Dendritic cell treated with granulocyte-macrophage colony-stimulating factor and Interleukin-4, amounts not matched to agents 40 ng/mL and 50 ng/mL, for 4 days (primary cell): ENCODE data around the gene SIRPB2.

Experiments used
- H3K27ac Mint-ChIP-seq: one replicate; pipeline ENCODE4 v1.8.0; 2022; ENCODE audit warnings: mild to moderate bottlenecking, mixed read lengths
- H3K27me3 Mint-ChIP-seq: one replicate; pipeline ENCODE4 v1.8.0; 2022; ENCODE audit warnings: mild to moderate bottlenecking, mixed read lengths
- H3K36me3 Mint-ChIP-seq: one replicate; pipeline ENCODE4 v1.8.0; 2022; ENCODE audit warnings: low read depth, mixed read lengths
- H3K4me1 Mint-ChIP-seq: one replicate; pipeline ENCODE4 v1.8.0; 2022; ENCODE audit warnings: low read depth, mixed read lengths
- H3K4me3 Mint-ChIP-seq: one replicate; pipeline ENCODE4 v1.8.0; 2022; ENCODE audit warnings: mild to moderate bottlenecking, moderate library complexity, mixed read lengths
- H3K9me3 Mint-ChIP-seq: one replicate; pipeline ENCODE4 v1.8.0; 2022; ENCODE audit warnings: mixed read lengths
- intact Hi-C: fragments of 100-400 bp; cut with micrococcal nuclease; formaldehyde crosslinking; loops from one replicate; pipeline ENCODE4 v1.15.0; 2022

Gene SIRPB2

GRCh38 chr20:1473246-1474220 is 17.7 kb downstream of the SIRPB2 start:
- Mint-ChIP-seq H3K27ac (peak overlapping the region; percentile 77), H3K4me1 (peaks cover 66% of the 10 kb centered on the region), H3K27me3 (no peaks in the 10 kb centered on the region), H3K36me3 (peaks cover 85% of the 10 kb centered on the region), H3K4me3 (no peak overlapping the region), H3K9me3 (no peaks in the 10 kb centered on the region)
- intact Hi-C loops: no loop called here

DNA sequence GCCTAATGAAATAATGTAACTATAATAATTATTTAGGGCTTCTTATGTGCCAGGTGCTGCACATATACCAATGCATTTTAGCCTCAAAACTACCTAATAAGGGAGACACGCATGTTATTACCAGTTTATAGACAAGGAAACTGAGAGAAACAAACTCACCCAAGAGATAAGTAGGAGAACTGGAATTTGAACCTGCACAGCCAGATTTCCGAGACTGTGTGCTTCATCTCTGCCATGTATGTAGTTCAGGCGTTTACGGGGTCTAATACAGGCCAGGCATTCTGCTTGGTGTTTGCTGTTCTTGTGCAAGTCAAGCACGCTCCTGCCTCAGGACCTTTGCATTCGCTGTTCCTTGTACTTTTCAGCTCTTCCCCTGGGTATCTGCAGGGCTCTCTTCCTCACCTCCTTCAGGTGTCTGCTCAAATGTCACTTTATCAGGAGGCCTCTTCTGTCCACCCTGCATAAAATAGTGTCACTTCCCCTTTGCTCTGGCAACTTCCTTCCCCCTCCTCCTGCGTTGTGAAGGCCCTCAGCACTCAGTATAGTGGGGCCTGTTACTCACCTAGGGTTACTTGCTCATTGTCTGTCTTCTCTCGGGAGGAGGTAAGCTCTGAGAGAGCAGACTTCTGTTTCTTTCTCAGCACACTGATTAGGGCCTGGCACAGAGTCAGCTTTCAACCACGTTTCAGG is 18.5 kb downstream of the SIRPB2 start:
- Mint-ChIP-seq H3K27me3 (no peaks in the 10 kb centered on the region), H3K4me3 (peak overlapping the region; percentile 15), H3K4me1 (peaks cover 66% of the 10 kb centered on the region), H3K27ac (peak overlapping the region; percentile 77), H3K9me3 (no peaks in the 10 kb centered on the region), H3K36me3 (peaks cover 77% of the 10 kb centered on the region)
- intact Hi-C loops: no loop called here

DNA sequence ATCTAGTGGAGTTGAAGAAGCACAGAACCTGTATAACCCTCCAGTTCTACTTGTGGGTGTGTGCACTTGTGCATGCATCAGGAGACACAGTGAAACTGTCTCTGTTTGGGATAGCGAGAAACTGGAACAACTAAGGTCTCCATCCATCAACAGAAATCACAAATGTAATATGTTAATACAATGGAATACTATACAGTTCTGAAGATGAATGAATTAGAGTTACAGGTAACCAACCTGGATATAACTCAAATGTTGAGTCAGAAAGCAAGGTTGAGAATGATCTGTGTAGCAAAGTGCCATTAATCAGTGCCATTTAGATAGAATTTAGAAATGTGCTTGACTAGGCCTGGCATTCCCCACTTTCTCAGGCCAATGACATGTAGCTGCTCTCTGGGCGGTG is 20.0 kb downstream of the SIRPB2 start:
- H3K4me1 Mint-ChIP-seq: peaks cover 73% of the 10 kb centered on the region
- intact Hi-C loops: no loop called here
- H3K27me3 Mint-ChIP-seq: no peaks in the 10 kb centered on the region
- peak overlapping the region; percentile 98 for H3K27ac Mint-ChIP-seq
- no peaks in the 10 kb centered on the region for H3K9me3 Mint-ChIP-seq
- H3K4me3 Mint-ChIP-seq: no peak overlapping the region
- peaks cover 67% of the 10 kb centered on the region for H3K36me3 Mint-ChIP-seq

- H3K36me3 Mint-ChIP-seq: peaks cover 65% of the 10 kb centered on the region
- H3K4me1 Mint-ChIP-seq: peaks cover 76% of the 10 kb centered on the region
- H3K27ac Mint-ChIP-seq: peak overlapping the region; percentile 98
- H3K27me3 Mint-ChIP-seq: no peaks in the 10 kb centered on the region
- no peaks in the 10 kb centered on the region for H3K9me3 Mint-ChIP-seq
- intact Hi-C loops: no loop called here
- H3K4me3 Mint-ChIP-seq: no peak overlapping the region
These were observed 21.2 kb downstream of the SIRPB2 start for GRCh38 chr20:1469925-1470571.

DNA sequence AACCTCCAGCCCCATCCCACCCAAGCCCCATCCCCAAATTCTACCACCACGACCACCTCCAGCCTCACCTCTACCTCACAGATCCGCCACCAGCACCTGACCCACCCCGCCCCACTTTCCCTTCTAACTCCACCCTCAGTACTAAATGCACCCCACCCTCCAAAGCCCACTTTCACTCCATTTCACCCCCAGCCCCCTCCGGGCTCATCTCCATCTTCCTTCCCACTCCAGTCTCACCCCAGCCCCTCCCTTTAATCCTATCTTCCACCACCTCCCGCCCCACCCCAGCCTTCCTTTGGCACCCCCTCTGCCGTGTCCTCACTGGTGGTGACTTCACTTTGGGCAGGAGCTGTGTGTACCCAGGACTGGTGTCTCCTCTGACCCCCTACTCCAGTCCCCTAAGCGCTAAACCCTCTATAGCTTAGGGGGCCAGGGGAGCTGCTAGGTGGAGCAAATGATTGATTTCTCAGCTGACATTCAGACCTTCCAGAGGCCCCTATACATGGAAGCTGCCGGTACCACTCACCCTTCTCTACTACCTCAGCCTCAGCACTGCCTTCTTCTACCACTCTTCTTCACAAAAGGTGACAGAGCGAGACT is 21.8 kb downstream of the SIRPB2 start:
- Mint-ChIP-seq H3K9me3 (no peaks in the 10 kb centered on the region), H3K27me3 (no peaks in the 10 kb centered on the region), H3K4me1 (peaks cover 82% of the 10 kb centered on the region), H3K27ac (peak overlapping the region; percentile 98), H3K4me3 (no peak overlapping the region), H3K36me3 (peaks cover 66% of the 10 kb centered on the region)
- intact Hi-C loops: no loop called here

DNA sequence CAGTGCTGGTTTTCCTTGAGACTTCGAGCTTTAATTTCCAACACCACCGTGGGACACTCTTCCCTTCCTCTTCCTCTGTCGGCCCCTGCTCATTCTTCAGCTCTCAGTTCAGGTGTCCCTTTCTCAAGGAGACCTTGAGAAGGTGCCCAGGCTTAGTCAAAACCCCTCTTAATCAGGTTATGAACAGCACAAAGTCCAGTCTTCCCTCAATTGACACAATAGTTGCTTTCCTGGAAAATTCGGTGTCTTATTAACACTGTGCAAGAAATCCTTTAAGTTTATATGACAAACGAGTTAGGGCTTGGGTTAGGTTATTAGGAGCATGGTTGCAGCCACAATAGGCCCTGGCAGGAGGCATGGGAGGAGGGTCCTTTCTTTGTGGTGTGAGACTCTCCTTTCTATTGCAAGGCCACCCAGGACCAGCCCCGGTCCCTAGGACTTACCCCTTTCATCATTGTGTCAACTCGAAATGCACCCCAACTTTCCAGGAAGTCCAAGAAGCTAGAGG is 23.0 kb downstream of the SIRPB2 start:
- intact Hi-C loops: no loop called here
- peaks cover 70% of the 10 kb centered on the region for H3K36me3 Mint-ChIP-seq
- H3K9me3 Mint-ChIP-seq: no peaks in the 10 kb centered on the region
- peak overlapping the region; percentile 98 for H3K27ac Mint-ChIP-seq
- H3K4me1 Mint-ChIP-seq: peaks cover 84% of the 10 kb centered on the region
- peak overlapping the region; percentile 91 for H3K4me3 Mint-ChIP-seq
- H3K27me3 Mint-ChIP-seq: no peaks in the 10 kb centered on the region

DNA sequence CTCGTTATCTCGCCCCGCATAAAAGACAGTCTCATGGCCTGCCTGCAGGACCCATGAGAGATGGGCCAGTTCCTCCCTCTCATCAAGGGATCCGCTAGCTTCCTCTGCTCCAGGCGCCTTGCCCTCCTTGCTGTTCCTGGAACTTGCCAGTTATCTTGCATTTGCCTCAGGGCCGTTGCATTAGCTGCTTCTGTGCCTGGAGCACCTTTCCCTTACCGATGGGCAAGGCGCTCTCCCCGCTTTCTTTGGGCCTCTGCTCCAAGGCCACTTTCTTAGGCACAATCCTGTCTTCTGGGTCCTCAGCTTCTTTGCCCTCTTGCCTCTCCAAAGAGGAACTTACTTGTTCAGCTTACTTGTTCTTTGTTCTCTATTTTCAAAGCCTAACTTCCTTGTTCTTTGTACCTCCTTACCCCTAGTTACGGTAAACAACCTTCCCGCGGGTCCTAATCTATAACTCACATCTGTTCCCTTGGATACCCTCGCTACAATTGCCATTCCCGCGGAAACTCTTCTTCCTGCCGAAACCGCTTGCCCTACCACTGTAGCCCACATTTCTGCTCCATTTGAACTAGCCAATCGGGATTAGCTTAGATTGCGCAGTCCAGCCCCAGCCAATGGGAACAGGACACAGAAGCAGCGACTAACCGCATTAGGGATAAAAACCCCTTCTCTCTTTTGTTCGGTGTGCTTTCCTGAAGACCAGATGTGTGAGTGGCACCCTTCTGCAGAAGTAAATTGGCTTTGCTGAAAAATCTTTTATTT is 23.7 kb downstream of the SIRPB2 start:
- intact Hi-C loops: loop anchor here (1.0 to 2.0 kb wide), 2 partner anchors 23 to 36 kb away; partner anchors contain the start of gene SIRPB2
- H3K4me1 Mint-ChIP-seq: peaks cover 81% of the 10 kb centered on the region

DNA sequence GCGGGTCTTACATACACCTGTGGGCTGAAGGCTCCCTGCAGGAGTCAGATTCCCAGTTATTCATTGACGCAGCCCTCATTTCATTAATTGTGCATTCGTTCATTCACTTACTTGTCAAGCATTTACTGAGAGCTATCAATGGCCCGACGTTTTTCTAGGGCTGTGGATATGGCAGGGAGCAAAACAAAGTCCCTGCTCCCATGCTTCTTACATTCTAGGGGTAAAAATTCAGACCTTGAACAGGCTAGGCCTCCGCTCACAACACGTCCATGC is 24.2 kb downstream of the SIRPB2 start:
- Mint-ChIP-seq H3K4me3 (peak overlapping the region; percentile 91), H3K27ac (peak overlapping the region; percentile 98), H3K36me3 (peaks cover 71% of the 10 kb centered on the region), H3K27me3 (no peaks in the 10 kb centered on the region), H3K9me3 (no peaks in the 10 kb centered on the region), H3K4me1 (peaks cover 80% of the 10 kb centered on the region)
- intact Hi-C loops: loop anchor here (1.0 to 2.0 kb wide), 2 partner anchors 24 to 36 kb away; partner anchors contain the start of gene SIRPB2

More for the DNA sequence above, 23.7 kb downstream of the SIRPB2 start:
- Mint-ChIP-seq H3K27me3 (no peaks in the 10 kb centered on the region), H3K9me3 (no peaks in the 10 kb centered on the region), H3K4me3 (peak overlapping the region; percentile 91), H3K27ac (peak overlapping the region; percentile 98), H3K36me3 (peaks cover 70% of the 10 kb centered on the region)

GRCh38 chr20:1466211-1467081 is 24.8 kb downstream of the SIRPB2 start, which contains the start of gene NSFL1C:
NSFL1C (minus strand) TSS chr20:1466849; CDS start chr20:1466824, 25 bp downstream.
- Mint-ChIP-seq H3K4me1 (peaks cover 75% of the 10 kb centered on the region), H3K27ac (peak within 1 kb of the TSS; percentile 98), H3K27me3 (no peaks in the 10 kb centered on the region), H3K36me3 (peaks cover 69% of the 10 kb centered on the region), H3K9me3 (no peaks in the 10 kb centered on the region), H3K4me3 (peak within 1 kb of the TSS; percentile 91)
- intact Hi-C loops: loop anchor here (1.0 to 2.0 kb wide), 2 partner anchors 24 to 37 kb away; partner anchors contain the start of gene SIRPB2

GRCh38 chr20:1465470-1466210 is 25.6 kb downstream of the SIRPB2 start:
- H3K4me1 Mint-ChIP-seq: peaks cover 76% of the 10 kb centered on the region
- intact Hi-C loops: loop anchor here (2.0 kb wide), 1 partner anchor 25 kb away; the partner anchor contains the start of gene SIRPB2
- H3K9me3 Mint-ChIP-seq: no peaks in the 10 kb centered on the region
- peaks cover 69% of the 10 kb centered on the region for H3K36me3 Mint-ChIP-seq
- no peaks in the 10 kb centered on the region for H3K27me3 Mint-ChIP-seq
- H3K4me3 Mint-ChIP-seq: peak overlapping the region; percentile 91
- peak overlapping the region; percentile 98 for H3K27ac Mint-ChIP-seq

DNA sequence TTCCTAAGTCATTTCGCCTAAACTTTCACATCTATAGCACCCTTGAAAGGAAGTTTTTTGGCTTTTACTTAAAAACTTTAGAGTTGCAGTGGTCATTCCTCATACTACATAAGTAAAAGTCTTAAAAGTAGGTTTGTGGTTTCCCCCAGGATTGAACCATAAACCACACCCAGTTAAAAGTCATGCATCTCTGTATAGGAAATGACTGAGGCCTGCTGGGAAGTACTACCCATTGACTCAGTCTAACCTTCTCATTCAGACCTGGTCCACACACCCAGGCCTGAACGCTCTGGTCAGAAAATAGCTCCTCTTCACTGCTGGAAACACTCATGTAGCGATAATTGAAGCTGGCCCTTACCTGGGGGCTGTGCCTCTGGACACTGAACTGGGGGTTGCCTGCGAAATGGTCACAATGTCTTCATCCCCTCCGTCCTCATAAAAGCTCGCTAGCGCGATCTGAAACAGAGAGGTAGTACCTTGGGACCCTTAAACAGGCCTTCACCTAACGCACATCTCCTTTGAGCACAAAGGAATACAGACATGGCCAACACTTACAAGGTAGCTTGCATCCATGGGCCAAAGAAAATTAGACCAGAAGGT is 27.1 kb downstream of the SIRPB2 start:
- no peak overlapping the region for H3K4me3 Mint-ChIP-seq
- peaks cover 60% of the 10 kb centered on the region for H3K4me1 Mint-ChIP-seq
- intact Hi-C loops: no loop called here
- peaks cover 12% of the 10 kb centered on the region for H3K9me3 Mint-ChIP-seq
- no peaks in the 10 kb centered on the region for H3K27me3 Mint-ChIP-seq
- H3K27ac Mint-ChIP-seq: no peak overlapping the region
- peaks cover 75% of the 10 kb centered on the region for H3K36me3 Mint-ChIP-seq
